Measurements from ENCODE around the gene DEFB124.

DNA sequence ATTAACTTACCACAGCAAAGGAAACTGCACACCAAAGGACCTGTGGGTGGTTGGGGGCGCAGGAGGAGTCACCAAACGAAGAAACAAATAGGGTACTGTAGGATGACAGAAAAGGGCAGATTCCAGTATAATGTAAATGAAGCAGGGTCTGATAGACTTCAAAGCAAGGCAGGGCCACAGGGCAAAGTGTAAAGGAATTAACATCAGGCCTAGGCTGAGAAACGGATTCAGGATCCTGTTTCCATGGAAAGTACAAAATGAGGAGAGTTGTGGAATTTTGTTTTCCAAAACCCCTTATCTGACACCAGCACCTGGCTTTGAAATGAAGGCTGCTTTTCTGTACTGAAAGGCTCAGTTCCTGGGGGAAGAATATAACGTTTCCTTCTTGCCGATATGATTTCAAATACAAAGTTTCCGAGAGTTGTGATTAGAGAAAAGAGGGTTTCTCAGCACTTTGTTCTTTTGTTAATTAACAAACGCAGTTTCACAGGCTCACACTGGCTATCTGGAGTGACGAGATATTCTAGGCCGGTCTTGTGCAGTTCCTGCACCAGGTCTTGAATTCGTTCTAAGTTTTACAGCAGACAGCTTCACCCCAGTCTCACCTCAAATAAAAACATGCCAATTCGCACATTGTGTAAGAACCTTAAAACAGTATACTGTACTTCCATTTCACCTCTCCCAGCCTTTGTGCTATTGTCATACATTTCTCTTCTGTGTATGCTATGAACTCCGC lies 28.7 kb downstream of the DEFB124 start:
- no peak for TF ChIP-seq EZH2 (IDR thresholded peaks at IDR 0.05; ENCODE audit: insufficient read depth, poor library complexity, severe bottlenecking)
- TF ChIP-seq EZH2phosphoT487 (IDR thresholded peaks at IDR 0.05; ENCODE audit: insufficient read depth, low read depth): no peak
